GM20000 (cell line): ENCODE data around the gene SNCAIP.

ENCODE experiments used
- DNase-seq: peaks from one replicate; pipeline ENCODE4 v3.0.0; 2012; ENCODE audit warnings: low spot score
- CTCF ChIP-seq: IDR thresholded peaks from 2 replicates; pipeline ENCODE4 v1.5.1; 2012; ENCODE audit warnings: mild to moderate bottlenecking, control low read depth; ENCODE audit errors: extremely low read depth, missing control alignments

Gene SNCAIP

GRCh38 chr5:122464191-122464590, 152.2 kb downstream of the SNCAIP start:
- no peak for TF ChIP-seq CTCF
- DNase-seq = no peak

- no peak for DNase-seq
- TF ChIP-seq CTCF = no peak
Measured at GRCh38 chr5:122465031-122465577, 153.1 kb downstream of the SNCAIP start.

DNA sequence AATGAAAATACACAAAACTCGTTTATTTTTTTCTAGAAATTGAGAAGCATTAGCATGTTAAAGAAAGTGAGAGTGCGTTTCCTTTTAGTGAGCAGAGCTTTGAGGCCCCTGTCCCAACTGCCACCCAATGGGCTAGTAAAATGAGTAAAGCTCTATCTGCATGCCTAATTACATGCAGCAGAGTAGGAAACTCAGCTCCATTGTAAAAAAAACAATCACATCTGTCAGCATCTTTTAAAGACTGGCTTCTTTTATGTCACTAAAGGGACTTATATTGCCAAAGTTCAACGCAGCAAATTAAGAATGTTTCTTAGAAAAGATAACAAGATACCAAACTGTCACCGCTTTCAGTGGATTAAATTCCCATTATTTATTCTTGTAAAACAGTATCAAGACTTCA, 154.0 kb downstream of the SNCAIP start:
- no peak for DNase-seq
- TF ChIP-seq CTCF = no peak

- DNase-seq = no peak
- no peak for TF ChIP-seq CTCF
Measured at GRCh38 chr5:122468351-122469116, 156.5 kb downstream of the SNCAIP start.

GRCh38 chr5:122469384-122469919, 157.4 kb downstream of the SNCAIP start:
- no peak for DNase-seq
- no peak for TF ChIP-seq CTCF

GRCh38 chr5:122470365-122470764, 158.3 kb downstream of the SNCAIP start:
- no peak for DNase-seq
- TF ChIP-seq CTCF = no peak

GRCh38 chr5:122471031-122471751, 159.2 kb downstream of the SNCAIP start:
- no peak for DNase-seq
- TF ChIP-seq CTCF = no peak
